Measurements from ENCODE around the gene TAS2R60. TPM values are rescaled to one million over a fixed set of nuclear protein-coding genes. Genes with fewer than 3 reads are reported as not detected.
"Not testable (repeated sequence)": the region's sequence is repeated elsewhere in the genome, so short reads cannot be mapped to it uniquely, and the experiment has no call there.

The TAS2R60 gene
- total RNA-seq, 1 donor from 2014 or later = not detected

GRCh38 chr7:143401265-143401664 lies 42.0 kb upstream of the TAS2R60 start:
- TF ChIP-seq, protein P1, sequence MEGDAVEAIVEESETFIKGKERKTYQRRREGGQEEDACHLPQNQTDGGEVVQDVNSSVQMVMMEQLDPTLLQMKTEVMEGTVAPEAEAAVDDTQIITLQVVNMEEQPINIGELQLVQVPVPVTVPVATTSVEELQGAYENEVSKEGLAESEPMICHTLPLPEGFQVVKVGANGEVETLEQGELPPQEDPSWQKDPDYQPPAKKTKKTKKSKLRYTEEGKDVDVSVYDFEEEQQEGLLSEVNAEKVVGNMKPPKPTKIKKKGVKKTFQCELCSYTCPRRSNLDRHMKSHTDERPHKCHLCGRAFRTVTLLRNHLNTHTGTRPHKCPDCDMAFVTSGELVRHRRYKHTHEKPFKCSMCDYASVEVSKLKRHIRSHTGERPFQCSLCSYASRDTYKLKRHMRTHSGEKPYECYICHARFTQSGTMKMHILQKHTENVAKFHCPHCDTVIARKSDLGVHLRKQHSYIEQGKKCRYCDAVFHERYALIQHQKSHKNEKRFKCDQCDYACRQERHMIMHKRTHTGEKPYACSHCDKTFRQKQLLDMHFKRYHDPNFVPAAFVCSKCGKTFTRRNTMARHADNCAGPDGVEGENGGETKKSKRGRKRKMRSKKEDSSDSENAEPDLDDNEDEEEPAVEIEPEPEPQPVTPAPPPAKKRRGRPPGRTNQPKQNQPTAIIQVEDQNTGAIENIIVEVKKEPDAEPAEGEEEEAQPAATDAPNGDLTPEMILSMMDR (IDR thresholded peaks at IDR 0.05; ENCODE audit: insufficient read depth, low read length, severe bottlenecking) = no peak
- no peak for DNase-seq (ENCODE audit: low read depth)

DNA sequence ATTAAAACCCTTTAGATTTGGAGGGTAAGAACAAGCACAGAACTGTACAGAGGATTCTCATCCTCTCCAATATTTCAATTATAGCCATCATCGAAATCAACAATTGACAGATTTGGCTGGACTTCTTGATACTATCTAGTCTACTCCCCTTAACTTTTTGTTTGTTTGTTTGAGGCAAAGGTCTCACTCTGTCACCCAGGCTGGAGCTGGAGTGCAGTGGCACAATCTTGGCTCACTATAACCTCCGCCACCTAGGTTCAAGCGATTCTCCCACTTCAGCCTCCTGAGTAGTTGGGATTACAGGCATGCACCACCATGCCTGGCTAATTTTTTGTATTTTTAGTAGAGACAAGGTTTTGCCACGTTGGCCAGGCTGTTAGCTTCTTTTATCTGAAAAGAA lies 41.0 kb upstream of the TAS2R60 start:
- H3K36me3 ChIP-seq (ENCODE audit: control insufficient read depth, insufficient read depth, low read length) = peaks cover 28% of the 10 kb centered on the region
- H3K27me3 ChIP-seq (ENCODE audit: control insufficient read depth, insufficient read depth, low read length); FAIRE-seq; H3K4me3 ChIP-seq (ENCODE audit: low read depth, low read length); DNase-seq (ENCODE audit: low read depth): not testable (repeated sequence)

More at GRCh38 chr7:143401265-143401664, 42.0 kb upstream of the TAS2R60 start:
- no peak for FAIRE-seq
- Histone ChIP-seq H3K27me3 (ENCODE audit: control insufficient read depth, insufficient read depth, low read length) (no peaks in the 10 kb centered on the region), H3K36me3 (ENCODE audit: control insufficient read depth, insufficient read depth, low read length) (peaks cover 32% of the 10 kb centered on the region), H3K4me3 (ENCODE audit: low read depth, low read length) (no peak overlapping the region)

- DNase-seq (ENCODE audit: low read depth) (no peak), FAIRE-seq (no peak)
- Histone ChIP-seq H3K36me3 (ENCODE audit: control insufficient read depth, insufficient read depth, low read length) (peaks cover 12% of the 10 kb centered on the region), H3K4me3 (ENCODE audit: low read depth, low read length) (no peak overlapping the region), H3K27me3 (ENCODE audit: control insufficient read depth, insufficient read depth, low read length) (no peaks in the 10 kb centered on the region)
- TF ChIP-seq, protein P1 (IDR thresholded peaks at IDR 0.05; ENCODE audit: insufficient read depth, low read length, severe bottlenecking) = no peak
These were observed 37.9 kb upstream of the TAS2R60 start for GRCh38 chr7:143405173-143406001.

DNA sequence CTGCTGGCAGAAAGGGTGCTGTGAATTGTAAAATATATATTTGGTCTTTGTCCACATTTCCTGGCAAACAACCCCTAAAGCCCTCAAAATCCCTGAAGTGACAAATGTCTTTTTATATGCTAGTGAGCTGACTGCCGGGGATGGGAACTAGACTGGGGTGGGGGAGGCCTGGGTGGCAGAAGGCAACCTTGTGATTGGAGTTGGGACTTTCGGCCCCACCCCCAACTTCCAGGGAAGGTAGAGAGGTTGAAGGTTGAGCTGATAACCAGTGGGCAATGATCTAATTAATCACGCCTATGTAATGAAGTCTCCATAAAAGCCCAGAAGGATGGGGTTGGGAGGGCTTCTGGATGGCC lies 37.3 kb upstream of the TAS2R60 start:
- no peak for FAIRE-seq
- H3K4me3 ChIP-seq (ENCODE audit: low read depth, low read length) = no peak overlapping the region
- no peak for DNase-seq (ENCODE audit: low read depth)
- no peaks in the 10 kb centered on the region for H3K27me3 ChIP-seq (ENCODE audit: control insufficient read depth, insufficient read depth, low read length)
- TF ChIP-seq, protein P1 (IDR thresholded peaks at IDR 0.05; ENCODE audit: insufficient read depth, low read length, severe bottlenecking) = no peak
- H3K36me3 ChIP-seq (ENCODE audit: control insufficient read depth, insufficient read depth, low read length) = peaks cover 12% of the 10 kb centered on the region

DNA sequence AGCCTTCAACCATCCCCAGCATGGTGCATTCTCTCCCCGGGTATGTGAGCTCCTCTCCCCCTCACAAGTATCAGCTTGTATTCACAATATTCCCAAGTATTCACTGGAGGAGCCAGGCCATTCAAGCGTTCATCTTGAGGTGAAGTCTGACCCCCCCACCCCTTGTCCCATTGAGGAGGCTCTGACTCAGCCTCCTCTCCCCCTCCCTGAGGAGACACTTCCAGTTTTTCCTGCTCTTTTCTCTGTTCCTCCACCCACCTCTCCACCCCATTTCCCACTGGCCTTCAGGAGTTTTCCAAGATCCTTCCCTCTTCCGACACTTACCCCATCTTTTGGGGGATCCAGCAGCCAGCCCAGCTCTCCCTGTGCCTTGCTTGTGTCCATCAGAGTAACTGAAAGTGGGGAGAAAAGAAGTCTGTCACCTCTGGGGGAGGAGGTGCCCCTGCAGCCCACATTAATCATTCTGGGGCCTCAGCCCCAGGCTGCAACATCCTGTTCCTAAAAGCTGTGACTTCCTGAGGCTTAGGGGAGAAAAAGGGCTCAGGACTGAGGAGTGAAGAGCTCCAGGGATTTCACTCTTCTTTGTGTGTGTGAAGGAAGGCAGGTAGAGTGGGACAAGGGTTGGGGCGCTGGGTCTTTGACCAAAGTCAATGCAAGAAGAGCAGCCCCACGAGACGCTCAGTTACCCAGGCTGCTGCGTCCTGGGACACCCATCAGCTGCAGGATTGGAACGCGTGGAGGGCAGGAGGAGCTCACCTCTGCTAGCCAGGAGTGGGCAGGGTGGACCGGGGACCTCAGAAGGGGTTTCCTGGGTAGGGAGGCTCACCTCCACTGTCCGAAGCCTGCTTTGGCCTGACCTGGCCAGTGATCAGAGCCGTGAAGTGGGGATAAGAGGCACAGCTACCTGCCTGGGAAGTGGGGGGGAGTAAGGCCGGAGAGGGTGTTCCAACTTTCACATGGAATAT lies 35.7 kb upstream of the TAS2R60 start:
- Histone ChIP-seq H3K27me3 (ENCODE audit: control insufficient read depth, insufficient read depth, low read length) (no peaks in the 10 kb centered on the region), H3K4me3 (ENCODE audit: low read depth, low read length) (peak overlapping the region; percentile 59), H3K36me3 (ENCODE audit: control insufficient read depth, insufficient read depth, low read length) (peaks cover 8% of the 10 kb centered on the region)
- FAIRE-seq (no peak), DNase-seq (ENCODE audit: low read depth) (peak; percentile 59)
- TF ChIP-seq, protein P1 (IDR thresholded peaks at IDR 0.05; ENCODE audit: insufficient read depth, low read length, severe bottlenecking) = no peak

DNA sequence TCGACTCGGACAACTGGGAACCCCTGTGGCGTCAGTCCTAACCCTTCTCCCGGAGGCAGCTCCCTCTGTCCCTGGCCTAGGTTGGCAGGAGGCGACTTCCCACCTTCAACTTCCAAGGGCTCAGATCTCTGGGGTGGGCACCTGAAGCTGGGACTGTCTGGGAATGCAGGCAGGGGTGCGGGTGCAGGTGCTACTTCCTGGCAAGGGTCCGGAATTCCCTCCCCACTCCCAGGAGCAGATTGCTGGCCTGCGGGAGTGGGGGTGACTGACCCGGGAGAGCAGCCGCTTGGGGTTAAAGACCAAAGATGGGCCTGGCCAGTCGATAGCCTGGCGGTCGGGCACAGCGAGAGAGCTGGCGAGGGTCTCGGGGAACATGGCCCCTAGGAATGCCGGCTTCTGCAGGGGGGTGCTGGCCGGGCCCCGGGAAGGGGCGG lies 35.0 kb upstream of the TAS2R60 start:
- Histone ChIP-seq H3K27me3 (ENCODE audit: control insufficient read depth, insufficient read depth, low read length) (no peaks in the 10 kb centered on the region), H3K36me3 (ENCODE audit: control insufficient read depth, insufficient read depth, low read length) (peaks cover 8% of the 10 kb centered on the region), H3K4me3 (ENCODE audit: low read depth, low read length) (peak overlapping the region; percentile 59)
- TF ChIP-seq, protein P1 (IDR thresholded peaks at IDR 0.05; ENCODE audit: insufficient read depth, low read length, severe bottlenecking) = no peak
- FAIRE-seq (no peak), DNase-seq (ENCODE audit: low read depth) (no peak)
